BJ (cell line): ENCODE results near the gene CCDC148. TPM values are rescaled to one million over a fixed set of nuclear protein-coding genes. Genes with fewer than 3 reads are reported as not detected.

ENCODE experiments used
- CTCF ChIA-PET: fragments of 350-600 bp; formaldehyde crosslinking; extraction: SDS; loops from one replicate; lab custom pipeline; 2021; ENCODE audit warnings: antibody characterized with exemption, inconsistent platforms; lab: Yijun Ruan, JAX
- POLR2A ChIA-PET: fragments of 300-600 bp; sonication (Branson Sonifier 250); formaldehyde crosslinking; extraction: SDS; loops from one replicate; lab custom pipeline; 2021; ENCODE audit warnings: antibody characterized with exemption; lab: Charles Lee
- DNase-seq: peaks from one replicate; pipeline ENCODE4 v3.0.0-alpha.2; 2011; ENCODE audit warnings: low read depth
- H3K27me3 ChIP-seq: 2 replicates; pipeline ENCODE4 v1.6.0; 2011; ENCODE audit warnings: low read length; ENCODE audit not compliant: control insufficient read depth, insufficient read depth
- H3K36me3 ChIP-seq: 2 replicates; pipeline ENCODE4 v1.5.1; 2011; ENCODE audit warnings: low read length; ENCODE audit not compliant: control insufficient read depth, insufficient read depth
- H3K4me3 ChIP-seq: 2 replicates; pipeline ENCODE4 v1.5.1; 2011; ENCODE audit warnings: low read depth, mild to moderate bottlenecking, control low read depth, low read length
- polyA plus RNA-seq: library from polyadenylated mRNA; depleted of rRNA; stranded (reverse); fragments of >200 nt; gene quantifications from 2 replicates; pipeline ENCODE4 v1.2.3, GENCODE V29; 2011
- TF ChIP-seq, protein P1 (sequence below): IDR thresholded peaks from 2 replicates; pipeline ENCODE4 v1.5.1; 2011; ENCODE audit warnings: low read depth, mild to moderate bottlenecking, control low read depth, inconsistent platforms, low read length, moderate library complexity; ENCODE audit not compliant: insufficient read depth

The CCDC148 gene
- polyA plus RNA-seq, 1 experiment = 0.75 TPM

DNA sequence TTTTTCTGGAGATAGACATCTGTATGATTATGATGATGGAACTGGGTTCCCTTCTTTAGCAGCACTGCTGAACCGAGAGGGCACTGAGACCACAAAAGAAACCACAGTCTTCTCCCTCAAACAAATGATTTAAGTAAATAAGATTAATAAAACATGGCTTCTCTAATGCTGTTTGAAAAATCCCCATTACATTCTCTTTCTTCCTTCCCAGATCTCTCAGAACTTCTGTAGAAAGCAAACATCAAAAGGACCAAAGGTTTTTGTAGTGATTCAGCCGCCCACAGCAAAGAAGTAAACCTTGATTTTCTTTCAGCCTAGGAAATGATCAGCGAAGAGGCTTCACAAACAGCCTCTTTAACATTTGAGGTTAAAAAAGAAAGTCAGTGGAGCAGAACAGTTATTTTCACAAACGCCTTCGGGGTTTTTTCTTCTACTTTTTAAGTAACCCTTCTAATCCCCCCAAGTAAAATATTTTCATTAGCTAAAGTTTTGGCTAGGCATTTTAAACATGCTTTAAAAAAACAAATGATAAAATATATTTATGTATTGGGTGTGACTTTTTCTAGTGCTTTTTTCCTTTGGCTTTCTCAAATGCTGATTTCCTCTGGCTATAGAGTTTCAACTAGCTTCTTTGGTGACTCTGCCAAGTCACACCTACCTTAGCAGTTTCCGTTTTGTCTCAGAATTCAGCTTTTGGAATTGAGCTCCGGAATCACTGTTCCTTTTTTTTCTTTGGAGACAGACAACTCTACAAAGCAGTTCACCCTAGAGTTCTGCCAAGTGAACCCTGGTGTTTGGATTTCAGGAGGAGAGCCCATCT lies 265.3 kb downstream of the CCDC148 start:
- Histone ChIP-seq H3K4me3 (no peak overlapping the region), H3K36me3 (no peaks in the 10 kb centered on the region), H3K27me3 (no peaks in the 10 kb centered on the region)
- TF ChIP-seq, protein P1, sequence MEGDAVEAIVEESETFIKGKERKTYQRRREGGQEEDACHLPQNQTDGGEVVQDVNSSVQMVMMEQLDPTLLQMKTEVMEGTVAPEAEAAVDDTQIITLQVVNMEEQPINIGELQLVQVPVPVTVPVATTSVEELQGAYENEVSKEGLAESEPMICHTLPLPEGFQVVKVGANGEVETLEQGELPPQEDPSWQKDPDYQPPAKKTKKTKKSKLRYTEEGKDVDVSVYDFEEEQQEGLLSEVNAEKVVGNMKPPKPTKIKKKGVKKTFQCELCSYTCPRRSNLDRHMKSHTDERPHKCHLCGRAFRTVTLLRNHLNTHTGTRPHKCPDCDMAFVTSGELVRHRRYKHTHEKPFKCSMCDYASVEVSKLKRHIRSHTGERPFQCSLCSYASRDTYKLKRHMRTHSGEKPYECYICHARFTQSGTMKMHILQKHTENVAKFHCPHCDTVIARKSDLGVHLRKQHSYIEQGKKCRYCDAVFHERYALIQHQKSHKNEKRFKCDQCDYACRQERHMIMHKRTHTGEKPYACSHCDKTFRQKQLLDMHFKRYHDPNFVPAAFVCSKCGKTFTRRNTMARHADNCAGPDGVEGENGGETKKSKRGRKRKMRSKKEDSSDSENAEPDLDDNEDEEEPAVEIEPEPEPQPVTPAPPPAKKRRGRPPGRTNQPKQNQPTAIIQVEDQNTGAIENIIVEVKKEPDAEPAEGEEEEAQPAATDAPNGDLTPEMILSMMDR = no peak
- no peak for DNase-seq
- ChIA-PET CTCF (interaction anchor here (0.7 to 2.3 kb wide), 2 partner anchors 12 to 287 kb away, joined by 3 to 9 read pairs; no protein-coding TSS in a partner anchor), POLR2A (no interaction called here)

- TF ChIP-seq, protein P1 = no peak
- H3K27me3 ChIP-seq = no peaks in the 10 kb centered on the region
- CTCF ChIA-PET = interaction anchor here (0.8 kb wide), 1 partner anchor 9 kb away, joined by 3 read pairs; no protein-coding TSS in a partner anchor
- POLR2A ChIA-PET = no interaction called here
- H3K4me3 ChIP-seq = no peak overlapping the region
- H3K36me3 ChIP-seq = no peaks in the 10 kb centered on the region
- no peak for DNase-seq
Observed at GRCh38 chr2:158189526-158189925, 267.0 kb downstream of the CCDC148 start.

DNA sequence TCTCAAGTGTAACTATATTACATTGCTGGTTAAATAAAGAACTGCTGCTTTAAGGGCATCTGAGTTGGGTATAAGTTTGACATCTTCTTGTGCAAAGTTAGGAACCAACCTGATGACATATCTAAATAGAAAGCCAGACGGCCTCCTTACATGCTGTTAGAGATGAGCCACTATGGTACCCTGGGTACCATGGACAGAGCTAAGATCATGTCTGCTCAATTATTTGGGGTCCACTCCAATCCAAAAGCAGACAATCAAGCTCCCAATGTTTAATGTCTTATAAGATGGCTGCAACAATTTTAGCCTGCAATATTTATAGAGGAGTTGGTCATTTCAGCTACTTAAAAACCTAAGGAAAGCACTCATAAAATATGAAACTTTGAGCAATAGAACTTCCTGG lies 268.6 kb downstream of the CCDC148 start:
- H3K36me3 ChIP-seq = no peaks in the 10 kb centered on the region
- H3K4me3 ChIP-seq = no peak overlapping the region
- no peaks in the 10 kb centered on the region; the same call in 1 of the 2 replicates for H3K27me3 ChIP-seq
- ChIA-PET POLR2A (no interaction called here), CTCF (no interaction called here)
- TF ChIP-seq, protein P1 = no peak
- DNase-seq = no peak

DNA sequence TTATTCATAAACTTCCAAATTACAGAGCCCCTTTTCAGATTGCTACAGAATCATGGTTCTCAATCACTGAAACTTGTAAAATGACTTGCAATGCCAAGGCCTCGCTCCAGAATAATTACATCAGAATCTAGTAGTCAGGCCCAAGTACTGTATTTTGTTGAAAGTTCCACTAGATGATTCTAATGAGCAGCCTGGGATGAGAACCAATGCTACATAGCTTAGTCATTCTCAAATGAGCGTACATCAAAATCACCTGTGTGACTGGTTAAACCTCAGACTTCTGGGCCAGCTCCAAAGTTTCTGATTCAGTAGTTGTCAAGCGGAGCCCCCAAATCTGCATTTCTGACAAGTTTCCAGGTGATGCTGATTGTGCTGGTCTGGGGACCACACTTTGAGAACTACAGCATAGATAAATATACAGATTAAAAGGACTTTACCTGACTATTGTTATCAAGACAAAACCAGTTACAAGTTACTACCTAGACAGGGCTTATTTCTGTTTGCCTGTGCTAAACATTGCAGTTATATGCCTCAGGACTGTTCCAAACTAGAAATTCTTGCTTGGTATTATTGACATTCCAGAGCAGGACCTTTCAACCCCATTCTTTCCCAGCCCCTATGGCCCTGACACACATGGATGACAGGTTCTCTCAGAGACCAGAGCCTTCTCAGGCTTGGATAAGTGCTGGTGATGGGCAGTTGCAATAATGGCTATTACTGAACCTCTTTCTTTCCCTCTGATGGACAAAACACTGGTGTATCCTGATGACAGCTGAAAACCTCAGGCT lies 271.8 kb downstream of the CCDC148 start:
- H3K27me3 ChIP-seq = peaks cover 5% of the 10 kb centered on the region
- TF ChIP-seq, protein P1 = no peak
- no peaks in the 10 kb centered on the region for H3K36me3 ChIP-seq
- no peak overlapping the region for H3K4me3 ChIP-seq
- CTCF ChIA-PET = interaction anchor here (0.6 kb wide), 1 partner anchor 150 kb away, joined by 4 read pairs; no protein-coding TSS in a partner anchor
- no peak for DNase-seq
- POLR2A ChIA-PET = no interaction called here

DNA sequence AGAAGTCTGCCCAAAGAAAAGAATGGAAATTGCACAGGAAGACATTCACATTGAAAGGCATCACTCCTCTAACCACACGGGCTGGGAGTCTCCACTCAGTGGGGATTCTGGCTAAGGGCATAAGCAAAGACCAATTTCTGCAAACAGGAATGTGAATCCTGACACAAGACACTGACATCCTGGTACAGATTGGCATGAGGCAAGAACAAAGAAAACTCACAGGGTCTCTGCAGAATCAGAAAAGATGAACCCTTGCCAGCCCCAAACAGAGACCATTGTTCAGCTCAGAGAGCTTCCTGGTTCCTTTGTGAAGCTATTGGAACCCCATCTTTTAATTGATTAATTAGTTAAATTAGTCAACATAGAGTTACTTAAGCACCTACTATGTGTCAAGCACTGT lies 272.6 kb downstream of the CCDC148 start:
- TF ChIP-seq, protein P1 = no peak
- CTCF ChIA-PET = interaction anchor here (0.6 kb wide), 1 partner anchor 149 kb away, joined by 4 read pairs; no protein-coding TSS in a partner anchor

More for the DNA sequence above, 272.6 kb downstream of the CCDC148 start:
- DNase-seq = no peak
- POLR2A ChIA-PET = no interaction called here
- peaks cover 5% of the 10 kb centered on the region for H3K27me3 ChIP-seq
- H3K36me3 ChIP-seq = no peaks in the 10 kb centered on the region
- no peak overlapping the region for H3K4me3 ChIP-seq
